HS-27A (cell line): ENCODE results near the gene TRIO.

Experiments used
- DNase-seq: peaks from one replicate; pipeline ENCODE4 v3.0.0-alpha.2; 2012; ENCODE audit warnings: low read depth, missing footprints

TRIO gene

GRCh38 chr5:14209222-14209822, 66.2 kb downstream of the TRIO start:
- no peak for DNase-seq

GRCh38 chr5:14209836-14210235, 66.7 kb downstream of the TRIO start:
- no peak for DNase-seq

GRCh38 chr5:14210729-14211128, 67.6 kb downstream of the TRIO start:
- DNase-seq: no peak

GRCh38 chr5:14211818-14212803, 69.0 kb downstream of the TRIO start:
- no peak for DNase-seq

- no peak for DNase-seq
These were observed 69.7 kb downstream of the TRIO start for GRCh38 chr5:14212838-14213237.

- DNase-seq: no peak
These were observed 70.1 kb downstream of the TRIO start for GRCh38 chr5:14213253-14213652.

- no peak for DNase-seq
These were observed 70.9 kb downstream of the TRIO start for GRCh38 chr5:14213813-14214585.

GRCh38 chr5:14215901-14216300, 72.8 kb downstream of the TRIO start:
- no peak for DNase-seq

- DNase-seq: no peak
These were observed 73.2 kb downstream of the TRIO start for GRCh38 chr5:14216372-14216771.

GRCh38 chr5:14216902-14217301, 73.8 kb downstream of the TRIO start:
- DNase-seq: no peak

- no peak for DNase-seq
These were observed 74.4 kb downstream of the TRIO start for GRCh38 chr5:14217587-14217986.

- DNase-seq: no peak
These were observed 74.9 kb downstream of the TRIO start for GRCh38 chr5:14218011-14218410.

GRCh38 chr5:14218480-14218879, 75.3 kb downstream of the TRIO start:
- DNase-seq: no peak

GRCh38 chr5:14218897-14219573, 75.9 kb downstream of the TRIO start:
- DNase-seq: no peak

- no peak for DNase-seq
These were observed 76.8 kb downstream of the TRIO start for GRCh38 chr5:14219800-14220512.

GRCh38 chr5:14220642-14221041, 77.5 kb downstream of the TRIO start:
- DNase-seq: no peak

GRCh38 chr5:14221732-14222131, 78.6 kb downstream of the TRIO start:
- no peak for DNase-seq

- DNase-seq: no peak
These were observed 79.1 kb downstream of the TRIO start for GRCh38 chr5:14222206-14222605.

- DNase-seq: no peak
These were observed 80.2 kb downstream of the TRIO start for GRCh38 chr5:14223372-14223771.

GRCh38 chr5:14225173-14225834, 82.2 kb downstream of the TRIO start:
- DNase-seq: no peak

GRCh38 chr5:14226149-14226548, 83.0 kb downstream of the TRIO start:
- DNase-seq: no peak
